ENCODE results near the gene CAMSAP2.

CAMSAP2 gene

DNA sequence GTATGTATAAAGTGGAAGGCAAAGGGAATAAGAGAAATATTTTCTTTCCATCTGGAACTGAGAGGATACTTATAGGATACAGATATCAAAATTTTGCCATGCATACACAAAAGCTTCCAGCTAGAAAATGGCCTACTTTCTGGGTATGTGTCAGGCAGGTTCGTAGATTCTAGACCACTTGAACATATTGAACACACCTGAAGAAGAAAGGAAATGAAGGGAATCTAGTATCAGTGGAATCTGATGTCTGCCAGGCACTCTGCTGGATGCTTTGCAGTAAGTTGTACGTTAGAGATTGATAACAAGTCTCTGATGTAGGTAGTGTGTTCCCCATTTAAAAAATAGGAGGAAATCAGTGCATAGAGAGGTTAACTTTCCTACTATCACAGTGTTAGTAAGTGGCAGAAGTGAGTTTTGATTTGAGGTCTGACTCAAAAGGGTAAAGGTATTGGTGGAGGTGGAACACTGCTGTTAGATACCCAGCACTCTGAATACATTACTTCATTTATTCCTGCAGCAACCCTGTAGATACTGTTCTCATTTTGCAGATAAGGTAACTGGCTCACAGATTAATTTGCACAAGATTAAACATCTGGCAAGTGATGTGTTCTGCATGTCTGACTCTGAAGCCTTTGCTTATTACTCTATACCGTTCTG, 3.0 kb downstream of the CAMSAP2 start:
- no peaks in the 10 kb centered on the region for H3K9me3 ChIP-seq (ENCODE audit: control insufficient read depth, insufficient read depth, low read depth, low read length)
- H3K36me3 ChIP-seq (ENCODE audit: control insufficient read depth in 2 of 2, insufficient read depth in 1 of 2, low read length in 2 of 2), result no peaks in the 10 kb centered on the region
- no peak overlapping the region for H3K27ac ChIP-seq (ENCODE audit: extremely low read depth, low read depth, low read length)
- peaks cover 8% of the 10 kb centered on the region; the same call in 1 of the 2 replicates for H3K4me1 ChIP-seq (ENCODE audit: control insufficient read depth, insufficient read depth, low read length)
- peak overlapping the region; percentile 25 for H3K4me3 ChIP-seq (ENCODE audit: low read depth, low read length)
- CTCF ChIA-PET, result interaction anchor here (1.3 kb wide), 1 partner anchor 120 kb away, joined by 4 read pairs; no protein-coding TSS in a partner anchor
- POLR2A ChIA-PET, result interaction anchor here (0.6 to 1.0 kb wide), 3 partner anchors 9 to 1806 kb away, joined by 3 to 5 read pairs (median 3); partner anchors contain the start of gene DDX59
- peak; percentile 70 for TF ChIP-seq ZNF664 (tag by site-specific recombination; IDR thresholded peaks at IDR 0.05)
- TF ChIP-seq ZNF623 (tag by site-specific recombination; IDR thresholded peaks at IDR 0.05), result no peak
- TF ChIP-seq ZNF571 (tag by site-specific recombination; IDR thresholded peaks at IDR 0.05), result no peak
- no peak for TF ChIP-seq ZNF324 (tag by site-specific recombination; IDR thresholded peaks at IDR 0.05)
- TF ChIP-seq ZBTB20 (tag by site-specific recombination; IDR thresholded peaks at IDR 0.05), result peak; percentile 94
- TF ChIP-seq ZNF830 (tag by site-specific recombination; IDR thresholded peaks at IDR 0.05; ENCODE audit: low read depth), result no peak
- TF ChIP-seq ZNF274 (IDR thresholded peaks at IDR 0.05; ENCODE audit: low read length), result no peak
- no peak for TF ChIP-seq ZNF274 (tag by site-specific recombination; IDR thresholded peaks at IDR 0.05; ENCODE audit: borderline replicate concordance)
- TF ChIP-seq ZNF248 (tag by site-specific recombination; IDR thresholded peaks at IDR 0.05), result no peak
- TF ChIP-seq ZNF792 (tag by site-specific recombination; IDR thresholded peaks at IDR 0.05), result no peak
- TF ChIP-seq ZNF24 (tag by site-specific recombination; IDR thresholded peaks at IDR 0.05), result 0 out of 2 replicates have a peak, but pooled peaks have one; percentile 47
- no peak for TF ChIP-seq ZNF707 (tag by site-specific recombination; IDR thresholded peaks at IDR 0.05)
- no peak for TF ChIP-seq BCL11B (tag by site-specific recombination; IDR thresholded peaks at IDR 0.05; ENCODE audit: low read depth)
- no peak for TF ChIP-seq ZNF514 (tag by site-specific recombination; IDR thresholded peaks at IDR 0.05)
- TF ChIP-seq PRDM1 (tag by site-specific recombination; IDR thresholded peaks at IDR 0.05), result peak; percentile 75
- TF ChIP-seq ZNF2 (tag by site-specific recombination; IDR thresholded peaks at IDR 0.05), result no peak
- no peak for TF ChIP-seq ZNF37A (tag by site-specific recombination; IDR thresholded peaks at IDR 0.05)
- TF ChIP-seq ZFHX2 (tag by site-specific recombination; conservative IDR thresholded peaks at IDR 0.05), result no peak
- TF ChIP-seq ZBTB17 (tag by site-specific recombination; IDR thresholded peaks at IDR 0.05), result peak; percentile 61
- TF ChIP-seq, protein P1, sequence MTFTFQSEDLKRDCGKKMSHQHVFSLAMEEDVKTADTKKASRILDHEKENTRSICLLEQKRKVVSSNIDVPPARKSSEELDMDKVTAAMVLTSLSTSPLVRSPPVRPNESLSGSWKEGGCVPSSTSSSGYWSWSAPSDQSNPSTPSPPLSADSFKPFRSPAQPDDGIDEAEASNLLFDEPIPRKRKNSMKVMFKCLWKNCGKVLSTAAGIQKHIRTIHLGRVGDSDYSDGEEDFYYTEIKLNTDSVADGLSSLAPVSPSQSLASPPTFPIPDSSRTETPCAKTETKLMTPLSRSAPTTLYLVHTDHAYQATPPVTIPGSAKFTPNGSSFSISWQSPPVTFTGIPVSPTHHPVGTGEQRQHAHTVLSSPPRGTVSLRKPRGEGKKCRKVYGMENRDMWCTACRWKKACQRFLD (tag by site-specific recombination; IDR thresholded peaks at IDR 0.05), result no peak
- 0 out of 2 replicates have a peak, but pooled peaks have one; percentile 56 for TF ChIP-seq GFI1B (tag by site-specific recombination; IDR thresholded peaks at IDR 0.05)
- no peak; the same call in 1 of the 2 replicates for TF ChIP-seq ZNF600 (tag by site-specific recombination; IDR thresholded peaks at IDR 0.05)
- TF ChIP-seq ZNF670 (tag by site-specific recombination; IDR thresholded peaks at IDR 0.05; ENCODE audit: low read depth), result no peak
- TF ChIP-seq, protein P2, sequence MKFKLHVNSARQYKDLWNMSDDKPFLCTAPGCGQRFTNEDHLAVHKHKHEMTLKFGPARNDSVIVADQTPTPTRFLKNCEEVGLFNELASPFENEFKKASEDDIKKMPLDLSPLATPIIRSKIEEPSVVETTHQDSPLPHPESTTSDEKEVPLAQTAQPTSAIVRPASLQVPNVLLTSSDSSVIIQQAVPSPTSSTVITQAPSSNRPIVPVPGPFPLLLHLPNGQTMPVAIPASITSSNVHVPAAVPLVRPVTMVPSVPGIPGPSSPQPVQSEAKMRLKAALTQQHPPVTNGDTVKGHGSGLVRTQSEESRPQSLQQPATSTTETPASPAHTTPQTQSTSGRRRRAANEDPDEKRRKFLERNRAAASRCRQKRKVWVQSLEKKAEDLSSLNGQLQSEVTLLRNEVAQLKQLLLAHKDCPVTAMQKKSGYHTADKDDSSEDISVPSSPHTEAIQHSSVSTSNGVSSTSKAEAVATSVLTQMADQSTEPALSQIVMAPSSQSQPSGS (tag by site-specific recombination; IDR thresholded peaks at IDR 0.05; ENCODE audit: low read depth), result no peak
- no peak for TF ChIP-seq KLF7 (tag by site-specific recombination; IDR thresholded peaks at IDR 0.05; ENCODE audit: borderline replicate concordance)
- TF ChIP-seq ZNF423 (tag by site-specific recombination; IDR thresholded peaks at IDR 0.05), result no peak
- no peak for TF ChIP-seq ZNF132 (tag by site-specific recombination; IDR thresholded peaks at IDR 0.05; ENCODE audit: borderline replicate concordance)
- TF ChIP-seq, protein P3, sequence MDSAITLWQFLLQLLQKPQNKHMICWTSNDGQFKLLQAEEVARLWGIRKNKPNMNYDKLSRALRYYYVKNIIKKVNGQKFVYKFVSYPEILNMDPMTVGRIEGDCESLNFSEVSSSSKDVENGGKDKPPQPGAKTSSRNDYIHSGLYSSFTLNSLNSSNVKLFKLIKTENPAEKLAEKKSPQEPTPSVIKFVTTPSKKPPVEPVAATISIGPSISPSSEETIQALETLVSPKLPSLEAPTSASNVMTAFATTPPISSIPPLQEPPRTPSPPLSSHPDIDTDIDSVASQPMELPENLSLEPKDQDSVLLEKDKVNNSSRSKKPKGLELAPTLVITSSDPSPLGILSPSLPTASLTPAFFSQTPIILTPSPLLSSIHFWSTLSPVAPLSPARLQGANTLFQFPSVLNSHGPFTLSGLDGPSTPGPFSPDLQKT (IDR thresholded peaks at IDR 0.05; ENCODE audit: borderline replicate concordance, low read depth, low read length), result no peak
- no peak for TF ChIP-seq ZNF133 (tag by site-specific recombination; IDR thresholded peaks at IDR 0.05)
- TF ChIP-seq ZNF560 (tag by site-specific recombination; IDR thresholded peaks at IDR 0.05; ENCODE audit: borderline replicate concordance), result no peak
- TF ChIP-seq PBX3 (CRISPR knock-in tag; IDR thresholded peaks at IDR 0.05), result no peak
- TF ChIP-seq REST (tag by site-specific recombination; IDR thresholded peaks at IDR 0.05), result no peak
